Transverse colon (tissue), 4 donors: ENCODE results near the gene SF3A2. TPM values are rescaled to one million over a fixed set of nuclear protein-coding genes. Genes with fewer than 3 reads are reported as not detected.

Source experiments
- DNase-seq: peaks from one replicate; pipeline ENCODE4 v3.0.0-alpha.2; 2019
- H3K27ac ChIP-seq, 4 donors: fragments of 200-600 bp; sonication (generic); 2 replicates each; pipeline ENCODE4 v1.5.1; 2016 to 2018; ENCODE audit warnings: inconsistent platforms in 4 of 4
- H3K27me3 ChIP-seq: fragments of 200-600 bp; sonication (generic); 2 replicates; pipeline ENCODE4 v1.5.1; 2017; ENCODE audit warnings: inconsistent platforms
- H3K36me3 ChIP-seq, 4 donors: fragments of 200-600 bp; sonication (generic); 2 replicates each; pipeline ENCODE4 v1.5.1; 2017 to 2019; ENCODE audit warnings: inconsistent platforms in 4 of 4
- H3K4me1 ChIP-seq, 4 donors: fragments of 200-600 bp; sonication (generic); 2 replicates each; pipeline ENCODE4 v1.5.1; 2017 to 2020; ENCODE audit warnings: inconsistent platforms in 4 of 4
- H3K4me3 ChIP-seq, 4 donors: fragments of 200-600 bp; sonication (generic); 1 replicate in 1 of 4; 2 replicates in 3 of 4; pipeline versions ENCODE4 v1.5.1 to v1.6.1; 2017 to 2019; ENCODE audit warnings: inconsistent platforms in 4 of 4
- H3K9me3 ChIP-seq, 2 donors: fragments of 200-600 bp; sonication (generic); 2 replicates each; pipeline ENCODE4 v1.5.1; 2017 to 2019; ENCODE audit warnings: inconsistent platforms in 2 of 2
- EP300 ChIP-seq: sonication (generic); formaldehyde crosslinking; IDR thresholded peaks from one replicate; pipeline ENCODE4 v1.6.1; 2017; ENCODE audit warnings: antibody characterized with exemption, low read depth
- POLR2A ChIP-seq: fragments of 450-650 bp; IDR thresholded peaks from one replicate; pipeline ENCODE4 v1.6.1; 2016; ENCODE audit warnings: antibody characterized with exemption, mild to moderate bottlenecking, moderate library complexity
- POLR2AphosphoS5 ChIP-seq, 3 donors: sonication (generic); formaldehyde crosslinking; IDR thresholded peaks; one replicate each; pipeline ENCODE4 v1.6.1; 2016; ENCODE audit warnings: antibody characterized with exemption in 3 of 3
- WGBS, 2 donors: methylation state at CpG; one replicate each; pipeline ENCODE4 v1.1.5; 2018; ENCODE audit warnings: low coverage in 1 of 2; 5-methylcytosine and 5-hydroxymethylcytosine counted together
- in situ Hi-C, 4 donors: fragments of 200-750 bp; cut with MboI; loops; one replicate each; pipeline versions ENCODE4 v1.15.0 to v1.15.1; 2017; ENCODE audit warnings: low sequenced_read_pairs in 3 of 4, low pct_ligation_motif_present in 1 of 4, low pct_unique_long_range_greater_than_20kb in 1 of 4
- intact Hi-C: fragments of 100-400 bp; cut with DNase I; formaldehyde crosslinking; loops from one replicate; pipeline ENCODE4 v1.15.1; 2023; ENCODE audit warnings: low total_unique reads
- total RNA-seq, 4 donors: library from RNA; depleted of rRNA; stranded (reverse); fragments of >200 nt; gene quantifications; one replicate each; pipeline ENCODE4 v1.1.0, GENCODE V29; 2016
- TF ChIP-seq, protein P1 (sequence below), 5 experiments: fragments of 200-600 bp in 3 of 5; fragments of 450-650 bp in 2 of 5; sonication (generic) in 3 of 5; IDR thresholded peaks; 1 replicate in 2 of 5; 2 replicates in 3 of 5; pipeline ENCODE4 v1.5.1; 2016 to 2017; ENCODE audit warnings: antibody characterized with exemption in 5 of 5, inconsistent platforms in 3 of 5, mild to moderate bottlenecking in 2 of 5, moderate library complexity in 1 of 5

The SF3A2 gene
- total RNA-seq, 4 donors from 2014 or later = 35.8 to 54.6 (median 41.6) TPM

DNA sequence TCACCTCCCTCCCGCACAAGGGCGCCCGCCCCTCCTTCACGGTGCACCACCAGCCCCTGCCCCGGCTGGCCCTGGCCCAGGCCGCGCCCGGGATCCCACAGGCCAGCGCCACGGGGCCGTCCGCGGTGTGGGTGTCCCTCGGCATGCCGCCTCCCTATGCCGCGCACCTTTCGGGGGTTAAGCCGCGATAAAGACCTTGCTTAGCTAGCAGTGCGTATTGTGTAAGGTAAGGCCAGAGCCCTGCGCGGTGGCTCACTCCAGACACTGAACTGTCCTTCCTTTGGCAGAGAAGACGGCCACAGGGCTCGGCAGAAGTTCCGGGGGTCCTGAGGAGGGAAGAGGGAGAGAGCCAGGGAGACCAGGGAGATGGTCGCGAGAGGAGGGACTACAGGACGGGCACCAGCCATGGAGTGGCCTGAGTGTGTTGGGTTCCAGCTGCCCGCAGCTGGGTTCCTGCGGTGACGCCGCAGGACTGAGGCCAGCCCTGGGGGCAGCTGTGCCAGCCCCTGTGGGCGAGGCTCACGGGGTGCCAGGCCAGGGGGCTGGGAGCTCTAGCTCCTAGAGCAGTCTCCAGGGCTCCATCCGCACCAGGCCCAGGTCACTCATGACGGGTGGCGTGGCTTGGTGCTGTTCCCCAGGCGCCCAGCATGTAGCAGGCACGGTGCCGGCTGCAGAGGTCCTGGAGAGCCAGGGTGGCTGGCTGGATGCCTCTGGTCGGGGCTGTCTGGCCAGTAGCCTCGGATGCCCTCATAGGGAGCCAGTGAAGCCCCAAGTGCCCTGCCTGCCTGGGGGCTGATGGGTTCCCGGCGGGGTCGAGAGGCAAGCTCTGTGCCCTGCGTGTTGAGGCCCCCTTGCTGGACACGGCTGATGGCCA, 8.2 kb upstream of the SF3A2 start:
- Histone ChIP-seq H3K36me3 (peaks cover 0 to 24% (median 8%) of the 10 kb centered on the region in 4 donors), H3K9me3 (no peaks in the 10 kb centered on the region), H3K27ac (peak overlapping the region in 1 of 4 donors; percentile 29), H3K27me3 (no peaks in the 10 kb centered on the region), H3K4me3 (no peak overlapping the region), H3K4me1 (peaks cover 0 to 1% (median 0%) of the 10 kb centered on the region in 4 donors)
- in situ Hi-C loops = no loop called here
- no peak for DNase-seq
- 91 to 92% methylated on average over 5 to 40 of the region's 48 CpGs for WGBS, 2 donors
- intact Hi-C loops = no loop called here
- TF ChIP-seq POLR2AphosphoS5 (IDR thresholded peaks at IDR 0.05) = no peak
- no peak for TF ChIP-seq EP300
- TF ChIP-seq, protein P1, sequence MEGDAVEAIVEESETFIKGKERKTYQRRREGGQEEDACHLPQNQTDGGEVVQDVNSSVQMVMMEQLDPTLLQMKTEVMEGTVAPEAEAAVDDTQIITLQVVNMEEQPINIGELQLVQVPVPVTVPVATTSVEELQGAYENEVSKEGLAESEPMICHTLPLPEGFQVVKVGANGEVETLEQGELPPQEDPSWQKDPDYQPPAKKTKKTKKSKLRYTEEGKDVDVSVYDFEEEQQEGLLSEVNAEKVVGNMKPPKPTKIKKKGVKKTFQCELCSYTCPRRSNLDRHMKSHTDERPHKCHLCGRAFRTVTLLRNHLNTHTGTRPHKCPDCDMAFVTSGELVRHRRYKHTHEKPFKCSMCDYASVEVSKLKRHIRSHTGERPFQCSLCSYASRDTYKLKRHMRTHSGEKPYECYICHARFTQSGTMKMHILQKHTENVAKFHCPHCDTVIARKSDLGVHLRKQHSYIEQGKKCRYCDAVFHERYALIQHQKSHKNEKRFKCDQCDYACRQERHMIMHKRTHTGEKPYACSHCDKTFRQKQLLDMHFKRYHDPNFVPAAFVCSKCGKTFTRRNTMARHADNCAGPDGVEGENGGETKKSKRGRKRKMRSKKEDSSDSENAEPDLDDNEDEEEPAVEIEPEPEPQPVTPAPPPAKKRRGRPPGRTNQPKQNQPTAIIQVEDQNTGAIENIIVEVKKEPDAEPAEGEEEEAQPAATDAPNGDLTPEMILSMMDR (IDR thresholded peaks at IDR 0.05) = no peak
- TF ChIP-seq POLR2A = no peak

DNA sequence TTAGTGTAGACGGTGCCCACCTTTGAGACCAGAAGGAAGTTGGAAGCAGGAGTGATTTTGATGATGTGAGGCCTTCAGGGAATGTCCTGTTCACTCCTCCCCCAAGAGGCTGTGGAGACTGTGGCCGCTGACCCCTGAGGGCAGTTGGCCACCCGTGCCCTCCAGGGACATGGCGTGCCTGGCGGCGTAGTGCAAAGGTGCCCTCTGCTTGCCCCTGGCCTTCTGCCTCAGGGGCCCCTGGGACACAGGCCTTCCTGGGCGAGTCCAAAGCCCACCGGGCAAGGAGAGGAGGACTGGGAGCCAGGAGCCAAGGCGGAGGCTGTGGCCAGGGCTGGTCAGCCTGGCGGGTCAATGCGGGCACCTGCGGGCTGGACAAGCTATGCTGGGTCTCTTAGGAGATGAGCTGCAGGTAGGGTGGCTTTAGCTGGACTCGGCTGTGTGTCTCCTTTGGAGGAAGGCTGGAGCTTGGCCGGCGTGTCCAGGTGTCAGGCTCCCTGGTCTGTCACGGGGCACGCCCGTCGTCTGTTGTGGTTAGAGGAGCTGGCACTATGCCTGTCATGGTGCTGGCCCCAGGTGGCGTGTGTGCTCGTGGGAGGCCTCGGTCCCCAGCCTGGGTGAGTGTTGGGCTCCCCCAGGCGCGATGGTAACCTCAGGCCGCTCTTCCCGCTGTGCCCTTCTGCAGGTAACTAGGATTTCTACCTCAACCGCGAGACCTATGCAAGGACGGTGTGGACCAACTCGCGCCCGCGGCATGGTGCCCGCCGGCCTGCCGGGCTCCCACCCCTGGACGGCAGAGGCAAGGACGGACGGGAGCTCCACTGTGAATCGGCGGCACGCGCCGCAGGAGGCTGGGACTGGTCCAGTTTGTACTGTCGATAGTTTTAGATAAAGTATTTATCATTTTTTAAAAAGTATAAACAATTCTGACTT, 7.3 kb upstream of the SF3A2 start:
- no peaks in the 10 kb centered on the region for H3K27me3 ChIP-seq
- 93 to 98% methylated on average over 14 to 40 of the region's 45 CpGs for WGBS, 2 donors
- H3K27ac ChIP-seq = no peak overlapping the region
- peaks cover 0 to 25% (median 8%) of the 10 kb centered on the region in 4 donors for H3K36me3 ChIP-seq
- H3K9me3 ChIP-seq = no peaks in the 10 kb centered on the region
- TF ChIP-seq POLR2AphosphoS5 (IDR thresholded peaks at IDR 0.05) = no peak
- TF ChIP-seq, protein P1 (IDR thresholded peaks at IDR 0.05) = no peak
- no peak for TF ChIP-seq EP300
- TF ChIP-seq POLR2A = no peak
- DNase-seq = no peak
- intact Hi-C loops (no loop called here), in situ Hi-C loops (no loop called here)
- H3K4me3 ChIP-seq = no peak overlapping the region
- peaks cover 3 to 11% (median 9%) of the 10 kb centered on the region in 4 donors for H3K4me1 ChIP-seq

DNA sequence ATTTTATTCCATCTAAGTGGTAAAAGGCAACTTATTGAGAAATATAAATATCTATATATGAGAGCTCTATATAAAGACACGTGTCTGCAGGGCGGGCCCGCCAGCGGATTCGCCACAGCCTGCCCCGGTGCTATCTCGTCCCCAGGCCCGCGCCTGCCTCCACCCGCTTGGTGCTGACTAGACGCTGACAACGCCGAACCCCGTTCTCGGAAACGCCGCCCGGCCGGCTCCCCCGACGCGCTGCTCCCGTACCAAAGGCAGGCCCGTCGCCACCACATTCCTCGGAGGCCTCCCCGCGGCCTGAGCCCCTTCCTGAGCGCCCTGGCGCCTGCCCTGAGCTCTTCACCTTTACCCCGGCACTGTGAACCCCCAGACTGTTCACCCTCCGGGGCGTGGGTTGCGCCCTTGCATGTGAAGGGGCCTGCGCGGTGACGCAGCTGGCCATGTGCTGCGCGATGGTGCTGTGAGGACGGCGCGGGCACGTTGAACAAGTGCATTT, 6.5 kb upstream of the SF3A2 start:
- intact Hi-C loops (no loop called here), in situ Hi-C loops (no loop called here)
- H3K4me1 ChIP-seq = peaks cover 10 to 18% (median 16%) of the 10 kb centered on the region in 4 donors
- H3K27ac ChIP-seq = no peak overlapping the region
- no peaks in the 10 kb centered on the region for H3K9me3 ChIP-seq
- 90 to 95% methylated on average over 26 to 43 of the region's 43 CpGs for WGBS, 2 donors
- DNase-seq = no peak
- no peaks in the 10 kb centered on the region for H3K27me3 ChIP-seq
- peaks cover 0 to 25% (median 8%) of the 10 kb centered on the region in 4 donors for H3K36me3 ChIP-seq
- H3K4me3 ChIP-seq = no peak overlapping the region
- TF ChIP-seq EP300 = no peak
- TF ChIP-seq POLR2A = no peak
- TF ChIP-seq, protein P1 (IDR thresholded peaks at IDR 0.05) = no peak
- TF ChIP-seq POLR2AphosphoS5 (IDR thresholded peaks at IDR 0.05) = no peak
